HUES48 (cell line): ENCODE data around the gene DYTN.

Experiments used
- H3K27ac ChIP-seq: one replicate; pipeline ENCODE4 v1.7.0; 2013; ENCODE audit warnings: low read depth, low read length, inconsistent platforms
- H3K27me3 ChIP-seq: 2 replicates; pipeline ENCODE4 v1.6.1; 2013; ENCODE audit warnings: mild to moderate bottlenecking, low read length; ENCODE audit not compliant: control insufficient read depth, insufficient read depth
- H3K36me3 ChIP-seq: 2 replicates; pipeline ENCODE4 v1.6.1; 2013; ENCODE audit warnings: low read length; ENCODE audit not compliant: control insufficient read depth, insufficient read depth
- H3K4me1 ChIP-seq: 2 replicates; pipeline ENCODE4 v1.6.1; 2013; ENCODE audit warnings: mild to moderate bottlenecking, low read length; ENCODE audit not compliant: control insufficient read depth, insufficient read depth
- H3K4me3 ChIP-seq: 2 replicates; pipeline ENCODE4 v1.5.1; 2013; ENCODE audit warnings: mild to moderate bottlenecking, low read depth, low read length
- H3K9ac ChIP-seq: 2 replicates; pipeline ENCODE4 v1.6.1; 2013; ENCODE audit warnings: mild to moderate bottlenecking, low read depth, low read length, moderate library complexity
- H3K9me3 ChIP-seq: 2 replicates; pipeline ENCODE4 v1.6.1; 2013; ENCODE audit warnings: low read length; ENCODE audit not compliant: control insufficient read depth, insufficient read depth

DYTN gene

GRCh38 chr2:206614811-206615210 is 103.4 kb downstream of the DYTN start:
- H3K4me3 ChIP-seq, result no peak overlapping the region
- H3K9ac ChIP-seq, result no peak overlapping the region
- no peaks in the 10 kb centered on the region for H3K9me3 ChIP-seq
- peaks cover 6% of the 10 kb centered on the region; the same call in 1 of the 2 replicates for H3K4me1 ChIP-seq
- H3K36me3 ChIP-seq, result no peaks in the 10 kb centered on the region
- no peak overlapping the region for H3K27ac ChIP-seq
- no peaks in the 10 kb centered on the region for H3K27me3 ChIP-seq

DNA sequence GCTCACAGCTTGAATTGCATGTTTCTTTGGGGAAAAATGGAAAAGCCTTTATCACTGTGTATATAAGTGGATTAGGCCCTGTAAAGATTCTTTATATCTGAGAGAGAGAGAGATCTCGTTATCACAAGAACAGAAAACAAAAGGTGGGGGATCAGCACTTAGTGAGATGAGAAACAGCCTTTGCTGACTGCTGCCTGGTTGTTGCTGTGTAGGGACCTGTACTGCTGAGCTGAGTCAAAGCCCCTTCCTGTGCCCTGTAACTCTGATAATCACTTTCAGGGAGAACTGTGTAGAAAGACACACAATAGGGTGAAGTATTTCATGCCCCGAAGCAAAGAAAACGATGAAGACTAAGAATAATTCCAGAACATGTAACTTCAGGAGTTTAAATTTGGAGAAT is 106.5 kb downstream of the DYTN start:
- H3K9me3 ChIP-seq, result no peaks in the 10 kb centered on the region
- no peaks in the 10 kb centered on the region for H3K27me3 ChIP-seq
- H3K27ac ChIP-seq, result no peak overlapping the region
- no peak overlapping the region for H3K4me3 ChIP-seq
- H3K4me1 ChIP-seq, result peaks cover 6% of the 10 kb centered on the region; the same call in 1 of the 2 replicates
- no peak overlapping the region for H3K9ac ChIP-seq
- no peaks in the 10 kb centered on the region for H3K36me3 ChIP-seq

- Histone ChIP-seq H3K36me3 (no peaks in the 10 kb centered on the region), H3K4me1 (peaks cover 6% of the 10 kb centered on the region; the same call in 1 of the 2 replicates), H3K9ac (no peak overlapping the region), H3K4me3 (no peak overlapping the region), H3K27me3 (no peaks in the 10 kb centered on the region), H3K9me3 (no peaks in the 10 kb centered on the region), H3K27ac (no peak overlapping the region)
These were observed 107.0 kb downstream of the DYTN start for GRCh38 chr2:206611191-206611590.

DNA sequence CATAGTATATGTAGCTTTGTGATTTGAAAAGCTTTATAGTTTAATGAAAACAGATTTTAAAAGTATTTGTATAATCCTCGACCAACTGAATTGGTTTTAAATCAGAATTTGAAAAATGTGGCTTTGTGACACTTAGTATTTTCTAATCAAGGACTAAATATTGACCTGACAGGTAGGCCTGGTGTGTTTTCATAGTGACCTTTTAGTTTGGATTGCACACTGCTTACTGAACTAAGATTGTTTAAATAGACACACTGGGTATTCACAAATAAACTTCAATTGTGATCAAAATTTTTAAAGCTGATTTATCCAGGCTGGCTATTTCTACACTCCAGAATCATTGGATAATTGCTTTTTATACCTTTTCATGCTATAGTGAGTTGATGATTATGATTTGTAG is 107.7 kb downstream of the DYTN start:
- no peak overlapping the region for H3K9ac ChIP-seq
- H3K27ac ChIP-seq, result no peak overlapping the region
- H3K4me1 ChIP-seq, result peaks cover 6% of the 10 kb centered on the region; the same call in 1 of the 2 replicates
- no peak overlapping the region for H3K4me3 ChIP-seq
- no peaks in the 10 kb centered on the region for H3K9me3 ChIP-seq
- no peaks in the 10 kb centered on the region for H3K36me3 ChIP-seq
- H3K27me3 ChIP-seq, result no peaks in the 10 kb centered on the region

DNA sequence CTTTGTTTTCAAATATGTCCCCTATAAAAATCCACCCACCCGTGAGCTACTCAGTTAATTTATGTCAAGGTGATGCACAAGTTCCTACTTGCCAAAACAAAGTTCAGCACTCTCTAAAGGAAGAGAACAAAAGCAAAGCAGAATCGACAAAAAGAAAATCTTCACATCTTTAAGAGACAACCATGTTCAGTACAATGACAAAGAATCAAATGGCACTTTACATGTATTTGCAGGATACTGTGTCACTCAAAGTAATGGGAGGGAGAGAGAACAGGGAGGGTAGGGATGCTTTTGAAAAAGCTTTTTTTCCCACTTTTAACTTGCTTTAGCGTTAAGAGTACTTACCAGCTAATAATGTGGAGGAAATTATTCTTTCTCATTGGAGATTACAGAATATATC is 115.0 kb downstream of the DYTN start:
- H3K36me3 ChIP-seq, result no peaks in the 10 kb centered on the region; the same call in 1 of the 2 replicates
- H3K9ac ChIP-seq, result no peak overlapping the region
- no peaks in the 10 kb centered on the region for H3K9me3 ChIP-seq
- H3K27ac ChIP-seq, result no peak overlapping the region
- H3K27me3 ChIP-seq, result no peaks in the 10 kb centered on the region
- H3K4me1 ChIP-seq, result peaks cover 6% of the 10 kb centered on the region; the same call in 1 of the 2 replicates
- no peak overlapping the region for H3K4me3 ChIP-seq
